GM19023 (cell line): Measurements from ENCODE around the gene ATP6V0E2.
"Not testable (repeated sequence)": the region's sequence is repeated elsewhere in the genome, so short reads cannot be mapped to it uniquely, and the experiment has no call there.

Experiments
- ATAC-seq: cut with Tn5 transposase; IDR thresholded peaks from one replicate; pipeline ENCODE4 v1.9.1; 2021; ENCODE audit warnings: mild to moderate bottlenecking, moderate library complexity; ENCODE audit not compliant: unreplicated experiment

The ATP6V0E2 gene

DNA sequence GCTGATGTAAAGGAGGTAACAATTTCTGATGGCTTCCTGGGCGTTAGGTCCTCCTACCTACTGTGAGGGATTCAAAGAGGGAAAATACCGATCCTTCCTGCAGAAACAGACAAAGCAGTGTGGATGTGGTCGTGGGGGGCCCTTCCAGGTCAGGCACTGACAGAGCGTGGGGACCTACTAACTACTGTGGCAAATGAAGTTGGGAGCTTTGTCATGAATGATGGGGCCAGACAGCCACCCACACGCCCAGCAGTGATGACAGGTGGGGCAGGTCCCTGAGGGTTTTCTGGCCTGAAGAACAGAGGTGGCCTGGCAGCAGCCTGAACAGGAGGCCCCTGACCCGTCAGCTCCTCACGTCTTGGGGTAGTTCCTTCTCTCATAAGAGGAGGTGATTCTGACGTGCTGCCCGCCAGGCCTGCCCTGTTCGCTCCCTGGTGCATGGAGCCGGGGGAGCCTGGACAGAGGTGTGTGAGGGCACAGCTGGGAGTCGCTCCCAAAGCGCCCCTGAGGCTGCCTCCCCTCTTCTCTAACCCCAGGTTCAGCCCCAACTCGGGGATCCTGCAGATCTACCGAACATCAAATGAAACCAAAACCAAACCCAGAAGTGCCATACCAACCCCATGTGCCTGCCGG lies 4.2 kb downstream of the ATP6V0E2 start:
- ATAC-seq, result no peak

DNA sequence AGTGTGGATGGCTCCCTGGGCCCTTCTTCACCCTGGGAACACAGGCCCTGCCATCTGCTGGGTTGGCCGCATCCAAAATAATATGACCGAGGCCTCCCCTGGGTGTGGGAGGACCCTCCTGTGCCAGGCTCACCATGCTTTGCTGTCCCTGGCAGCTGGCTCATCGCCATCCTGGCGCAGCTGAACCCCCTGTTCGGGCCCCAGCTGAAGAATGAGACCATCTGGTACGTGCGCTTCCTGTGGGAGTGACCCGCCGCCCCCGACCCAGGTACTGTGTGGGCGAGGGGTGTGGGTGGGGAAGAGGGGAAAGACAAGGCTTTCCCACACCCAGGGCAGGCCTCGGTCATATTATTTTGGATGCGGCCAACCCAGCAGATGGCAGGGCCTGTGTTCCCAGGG lies 4.8 kb downstream of the ATP6V0E2 start:
- ATAC-seq, result no peak

DNA sequence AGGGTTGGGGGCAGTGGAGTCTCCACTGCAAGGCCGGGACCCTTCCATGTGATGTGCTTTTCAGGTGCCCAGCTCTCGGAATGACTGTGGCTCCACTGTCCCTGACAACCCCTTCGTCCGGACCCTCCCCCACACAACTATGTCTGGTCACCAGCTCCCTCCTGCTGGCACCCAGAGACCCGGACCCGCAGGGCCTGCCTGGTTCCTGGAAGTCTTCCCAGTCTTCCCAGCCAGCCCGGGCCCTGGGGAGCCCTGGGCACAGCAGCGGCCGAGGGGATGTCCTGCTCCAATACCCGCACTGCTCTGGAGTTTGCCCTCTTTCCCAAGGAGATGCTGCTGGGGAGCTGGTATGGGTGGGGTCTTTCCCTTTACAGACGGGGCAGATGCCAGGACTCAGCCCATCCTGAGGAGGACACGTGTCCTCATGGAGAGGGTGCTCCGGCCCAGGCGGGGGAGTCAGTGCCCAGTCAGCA lies 5.5 kb downstream of the ATP6V0E2 start:
- ATAC-seq, result no peak

DNA sequence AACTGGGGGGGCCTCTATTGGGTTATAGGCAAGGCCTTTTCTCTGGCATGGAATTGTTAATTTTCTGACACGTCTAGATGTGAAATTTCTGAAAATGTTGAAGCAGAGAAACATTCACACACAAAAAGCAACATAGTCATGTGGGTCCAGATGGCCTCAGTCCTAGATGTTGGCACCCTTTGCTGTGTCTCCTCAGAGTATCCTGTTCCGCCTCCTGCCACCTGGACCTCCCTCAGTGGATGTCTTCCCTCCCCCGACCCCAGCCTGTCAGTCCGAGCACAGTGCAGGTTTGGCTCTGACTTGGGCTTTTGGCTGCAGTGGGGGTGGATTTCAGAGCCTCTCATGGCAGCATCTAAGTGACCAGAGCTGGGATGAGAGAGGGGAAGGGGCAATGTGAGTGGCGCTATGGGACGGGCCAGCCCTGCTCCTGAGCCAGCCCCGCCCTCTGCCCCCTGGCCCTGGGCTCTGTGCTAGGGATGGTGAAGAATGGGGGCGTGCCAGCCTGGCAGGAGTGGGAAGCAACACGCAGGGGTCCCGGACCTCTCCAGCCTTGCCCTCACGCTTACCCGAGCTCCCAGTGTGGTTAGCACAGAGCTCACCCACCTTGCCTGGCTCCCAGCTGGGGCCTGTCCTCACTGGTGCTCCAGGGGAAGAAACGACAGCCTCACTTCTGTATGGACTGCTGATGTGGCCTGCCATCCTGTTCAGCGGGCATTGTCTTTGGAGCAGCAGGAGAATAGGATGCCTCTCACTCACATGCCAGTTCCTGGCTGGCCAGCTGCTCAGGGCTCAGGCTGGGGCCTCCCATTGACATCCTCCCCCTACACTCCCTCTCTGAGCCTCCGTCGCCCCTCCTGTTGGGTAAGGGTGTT lies 6.2 kb downstream of the ATP6V0E2 start:
- no peak for ATAC-seq

DNA sequence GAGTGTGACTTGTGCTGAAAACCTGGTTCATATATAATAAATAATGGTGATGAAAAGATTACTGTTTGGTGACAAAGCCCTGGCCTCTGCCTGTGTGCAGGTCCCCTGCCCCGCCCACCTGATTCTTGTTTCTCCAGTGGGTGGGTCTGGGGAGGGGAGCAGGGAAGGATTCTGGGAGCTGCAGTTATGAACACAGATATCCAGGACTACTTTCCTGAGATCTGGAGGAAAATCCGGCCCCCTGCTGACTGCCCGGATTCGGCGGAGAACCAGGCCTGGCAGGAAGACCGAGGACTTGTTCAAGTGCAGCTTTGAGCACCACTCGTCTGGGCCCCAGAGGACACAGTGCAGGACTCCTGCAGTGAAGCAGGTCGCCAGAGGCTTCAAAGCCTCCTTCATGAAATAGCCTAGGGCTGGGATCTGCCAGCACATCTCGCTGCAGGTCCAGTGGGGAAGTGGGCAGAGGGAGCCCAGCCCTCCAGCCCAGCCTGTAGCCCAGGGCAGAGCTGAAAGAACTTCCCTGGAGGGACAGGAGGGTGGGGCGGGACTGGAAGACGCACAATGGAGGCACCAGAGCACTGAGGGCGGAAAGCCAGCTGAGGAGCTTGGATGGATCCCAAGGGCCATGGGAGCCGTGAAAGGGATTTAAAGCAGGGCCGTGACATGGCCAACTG lies 7.0 kb downstream of the ATP6V0E2 start:
- ATAC-seq, result no peak

DNA sequence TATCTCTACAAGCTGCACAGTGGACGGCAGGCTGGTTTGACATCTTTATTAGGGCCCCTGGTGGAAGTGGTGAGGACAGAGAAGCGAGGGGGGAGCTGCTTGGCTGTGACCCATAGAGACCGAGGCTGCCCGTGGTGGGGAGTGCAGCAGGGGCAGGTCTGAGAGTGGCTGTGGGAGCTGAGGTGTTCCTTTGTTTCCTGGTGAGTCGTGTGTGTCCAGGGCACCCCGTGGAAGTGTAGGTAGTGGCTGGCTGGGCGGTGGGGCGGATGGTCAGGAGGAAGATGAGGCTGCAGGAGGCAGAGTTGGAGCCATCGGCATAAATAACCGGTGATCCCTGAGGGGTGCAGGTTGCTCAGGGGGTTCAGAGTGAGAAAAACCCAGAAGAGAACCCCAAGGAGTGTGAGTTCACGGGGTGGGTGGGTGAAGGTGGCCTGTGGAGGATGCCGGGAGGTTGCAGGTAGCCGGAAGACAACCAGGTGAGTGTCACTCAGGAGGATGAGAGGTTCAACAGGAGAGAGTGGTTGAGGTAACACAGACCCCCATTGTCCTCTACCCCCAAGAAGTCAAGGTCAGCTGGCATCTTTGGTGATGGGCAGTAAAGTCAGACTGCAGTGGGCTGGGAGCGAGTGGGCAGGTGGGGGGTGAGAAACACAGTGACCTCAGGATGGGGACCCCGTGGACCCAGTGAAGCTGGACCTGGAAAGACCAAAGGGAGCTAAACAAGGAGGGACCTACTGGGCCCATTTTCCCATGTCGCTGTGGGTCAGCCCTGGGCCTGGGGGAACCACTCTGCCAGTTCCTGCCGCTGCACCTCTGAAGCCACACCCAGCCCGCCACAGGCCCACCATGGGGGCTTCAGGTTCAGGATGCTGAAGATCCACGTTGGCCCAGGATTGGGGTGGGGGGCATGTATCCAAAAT lies 7.8 kb downstream of the ATP6V0E2 start:
- ATAC-seq, result no peak

DNA sequence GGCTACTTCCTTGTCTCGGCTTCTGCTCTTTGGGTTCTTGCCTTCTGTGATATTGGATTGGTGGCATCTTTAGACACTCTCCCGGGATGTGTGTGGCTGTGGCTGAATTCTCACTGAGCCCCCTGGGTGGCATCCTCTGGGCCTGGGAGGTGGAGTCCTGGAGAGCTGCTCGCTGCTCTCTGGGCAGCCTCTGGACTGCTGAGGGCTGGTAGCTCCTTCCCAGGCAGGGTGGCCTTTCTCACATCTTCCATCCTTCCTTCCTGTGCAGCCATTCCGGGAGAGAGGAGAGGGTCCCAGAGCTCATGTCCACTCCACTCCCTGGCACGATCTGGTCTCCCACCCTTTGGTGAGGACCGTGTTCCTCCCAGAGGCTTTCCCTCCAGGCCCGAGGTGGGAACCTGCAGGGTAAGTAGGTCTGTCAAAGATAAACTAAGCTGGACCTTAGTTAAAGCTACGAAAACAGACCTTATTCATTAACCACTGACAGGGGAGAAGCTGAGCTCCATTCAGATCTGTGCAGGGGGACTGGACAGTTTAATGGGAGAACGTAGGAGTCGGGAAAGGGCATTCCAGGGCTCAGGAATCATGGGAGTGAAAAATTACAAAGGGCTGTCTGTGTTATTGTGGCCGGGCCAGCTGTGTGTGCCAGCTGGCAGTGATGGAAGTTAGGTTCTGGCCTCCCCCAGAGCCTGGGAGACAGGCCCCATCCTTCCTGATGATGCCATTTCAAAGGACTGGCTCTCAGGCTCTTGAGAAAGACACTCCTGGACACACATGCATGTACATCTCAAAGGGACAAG lies 8.7 kb downstream of the ATP6V0E2 start:
- ATAC-seq, result no peak

DNA sequence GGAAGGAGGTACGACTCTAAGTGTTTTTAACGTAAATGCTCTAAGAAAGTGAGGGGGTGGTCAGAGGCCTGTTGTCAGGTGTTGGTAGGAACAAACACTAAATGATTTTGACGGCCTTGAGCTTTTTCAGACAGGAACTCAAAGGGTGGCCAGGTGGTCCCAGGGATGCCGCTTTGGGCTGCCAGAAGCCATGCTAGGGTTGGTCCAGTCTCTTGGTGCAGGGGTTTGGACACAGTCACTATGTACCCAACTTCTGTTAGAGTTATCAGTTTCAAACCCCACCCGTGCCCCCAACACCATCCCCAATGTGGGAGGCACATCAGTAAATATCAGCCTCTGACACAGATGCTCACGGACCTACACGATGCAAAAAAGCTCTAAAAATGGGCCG lies 9.3 kb downstream of the ATP6V0E2 start:
- ATAC-seq, result no peak

DNA sequence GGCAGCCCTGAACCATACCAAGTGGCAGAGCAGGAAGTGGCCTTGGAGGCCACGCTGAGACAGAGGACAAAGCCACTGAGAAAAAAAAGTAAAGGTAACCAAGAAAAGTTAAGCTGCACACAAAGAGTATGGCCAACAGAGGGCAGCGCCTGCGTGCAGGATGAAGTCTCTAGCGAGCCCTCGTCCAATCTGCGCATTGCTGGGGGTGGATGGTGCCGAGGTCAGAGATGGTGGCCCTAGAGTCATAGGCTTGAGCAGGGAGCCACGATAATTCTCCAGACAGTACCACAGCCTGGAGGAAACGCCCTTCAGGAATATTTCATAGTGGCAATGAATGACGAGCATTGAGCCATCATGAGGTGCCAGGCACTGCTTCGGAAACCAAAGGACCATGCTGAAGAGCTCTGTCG lies 9.7 kb downstream of the ATP6V0E2 start:
- ATAC-seq, result no peak

DNA sequence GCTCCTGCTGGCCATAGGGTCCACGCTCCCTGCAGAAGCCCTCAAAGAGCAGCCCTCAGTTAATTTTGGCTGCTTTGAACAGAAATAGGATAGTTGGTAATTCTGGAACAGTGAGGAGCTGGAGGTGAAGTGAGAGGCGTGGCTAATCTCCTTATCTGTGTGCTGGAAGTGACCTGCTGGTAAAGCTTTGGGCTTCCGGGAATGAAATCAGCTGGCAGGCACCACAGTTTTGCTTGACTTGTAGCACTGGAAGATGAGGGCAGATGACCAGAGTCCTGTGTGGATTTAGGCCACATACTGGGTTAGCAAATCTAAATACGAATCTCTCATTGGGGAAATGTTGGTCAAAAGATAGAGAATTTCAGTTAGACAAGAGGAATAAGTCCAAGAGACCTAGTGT lies 10.2 kb downstream of the ATP6V0E2 start:
- ATAC-seq, result no peak

DNA sequence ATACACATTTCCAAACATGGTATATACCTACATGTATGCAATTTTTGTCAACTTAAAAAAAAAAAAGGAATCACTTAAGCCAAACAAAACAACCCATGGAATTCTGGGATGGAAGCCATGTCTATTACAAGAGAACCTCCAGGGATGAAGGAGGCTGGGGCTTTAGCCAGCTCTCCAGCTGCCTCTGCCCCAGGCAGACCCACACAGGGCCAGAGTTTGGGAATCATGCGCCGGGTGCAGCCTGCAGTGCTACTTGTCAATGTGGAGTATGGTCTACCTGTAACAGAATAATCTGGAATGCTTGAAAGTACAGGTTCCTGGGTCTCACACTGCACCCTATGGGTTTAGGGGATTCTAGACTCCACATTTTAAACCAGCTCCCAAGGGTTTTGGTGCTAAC lies 10.8 kb downstream of the ATP6V0E2 start:
- no peak for ATAC-seq

DNA sequence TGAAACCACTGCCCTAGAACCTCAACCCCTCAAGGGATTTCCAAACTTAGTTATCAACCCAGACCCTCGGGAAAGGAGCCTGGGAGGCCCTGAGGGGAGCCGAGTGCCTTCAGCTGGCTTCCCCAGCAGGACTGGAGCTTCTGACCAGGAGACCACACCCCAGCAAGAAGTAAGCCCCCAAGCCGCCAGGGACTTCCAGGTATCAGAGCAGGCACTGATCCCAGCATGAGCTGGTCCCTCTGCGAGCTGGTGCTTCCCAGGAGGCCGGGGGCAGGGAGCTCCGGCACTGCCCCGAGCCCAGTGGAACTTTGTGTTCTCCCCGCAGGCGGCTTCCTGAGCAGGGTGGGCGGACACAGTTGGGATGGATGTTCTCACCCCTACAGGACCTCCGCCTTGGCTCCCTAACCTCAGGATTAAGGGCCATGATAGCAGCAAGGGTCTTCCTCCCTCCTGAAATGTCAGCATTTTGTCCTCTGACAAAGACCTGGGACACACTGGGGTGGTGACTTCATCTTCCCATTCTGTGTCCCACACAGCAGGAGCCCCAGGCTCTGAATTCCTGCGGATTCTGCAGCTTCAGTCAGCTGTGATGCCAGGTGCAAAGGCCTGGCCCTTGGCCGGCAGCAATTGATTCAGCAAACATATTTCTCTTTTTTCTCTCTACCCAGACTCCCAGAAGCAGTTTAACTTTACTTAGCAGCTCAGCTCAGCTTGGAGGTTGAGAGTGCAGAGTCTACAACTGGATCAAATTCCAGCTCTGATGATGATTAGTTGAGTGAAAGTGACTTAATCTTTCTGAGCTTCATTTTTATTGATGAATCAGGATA lies 11.6 kb downstream of the ATP6V0E2 start:
- ATAC-seq, result no peak

DNA sequence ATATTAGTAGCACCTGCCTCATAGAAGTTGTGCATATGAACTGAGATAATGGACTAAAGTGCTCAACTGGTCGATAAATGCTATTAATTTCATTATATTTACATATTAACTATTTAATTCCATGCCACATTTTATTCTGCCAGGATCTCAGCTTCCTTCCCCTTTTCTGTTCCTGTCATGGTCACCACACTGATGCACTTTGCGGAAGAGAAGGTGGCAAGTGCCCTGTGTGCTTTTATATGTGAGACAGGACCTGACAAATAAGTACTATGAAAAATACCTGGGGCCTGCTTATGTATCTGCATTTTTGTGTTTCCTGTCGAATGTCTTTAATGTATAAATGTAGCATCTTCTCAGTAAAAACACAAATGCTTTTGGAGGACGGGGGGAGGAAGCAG lies 12.2 kb downstream of the ATP6V0E2 start:
- ATAC-seq, result no peak

DNA sequence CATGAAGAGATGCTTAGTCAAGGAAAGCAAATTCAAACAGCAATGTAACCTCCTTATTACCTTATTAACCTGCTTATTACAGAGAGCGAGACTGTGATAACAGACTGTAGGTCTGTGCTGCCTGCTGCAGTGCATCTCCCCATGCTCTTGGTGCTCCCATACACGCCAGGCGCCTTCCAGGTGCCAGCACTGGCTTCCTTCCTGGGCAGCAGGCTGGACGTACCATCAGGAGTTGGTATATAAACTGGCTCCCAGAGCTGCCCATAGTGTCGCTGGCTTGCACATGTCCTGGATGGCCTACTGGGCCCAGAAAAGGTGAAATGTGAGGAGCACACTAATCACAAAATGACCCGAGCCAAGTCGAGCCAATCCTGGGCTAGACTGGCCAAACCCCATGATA lies 13.5 kb downstream of the ATP6V0E2 start:
- ATAC-seq, result no peak

DNA sequence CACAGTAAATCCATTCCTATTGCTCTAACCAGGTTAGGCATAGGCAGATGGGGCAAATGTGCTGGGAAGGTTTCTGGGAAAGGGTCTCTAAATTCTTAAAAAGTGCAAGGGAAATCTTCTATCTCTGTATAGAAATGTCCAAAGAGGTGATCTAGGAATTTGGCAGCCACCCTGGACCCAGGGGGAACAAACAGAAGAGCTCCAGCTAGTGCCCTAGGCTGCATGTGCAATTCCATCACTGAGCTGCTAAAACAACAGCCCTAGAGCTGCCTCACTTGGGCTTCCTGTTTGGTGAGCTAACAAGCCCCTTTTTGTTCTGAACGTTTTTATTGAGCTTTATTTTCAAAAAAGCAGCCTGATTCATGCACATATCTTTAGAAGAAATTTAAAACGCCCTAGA lies 16.9 kb downstream of the ATP6V0E2 start:
- not testable (repeated sequence) for ATAC-seq

DNA sequence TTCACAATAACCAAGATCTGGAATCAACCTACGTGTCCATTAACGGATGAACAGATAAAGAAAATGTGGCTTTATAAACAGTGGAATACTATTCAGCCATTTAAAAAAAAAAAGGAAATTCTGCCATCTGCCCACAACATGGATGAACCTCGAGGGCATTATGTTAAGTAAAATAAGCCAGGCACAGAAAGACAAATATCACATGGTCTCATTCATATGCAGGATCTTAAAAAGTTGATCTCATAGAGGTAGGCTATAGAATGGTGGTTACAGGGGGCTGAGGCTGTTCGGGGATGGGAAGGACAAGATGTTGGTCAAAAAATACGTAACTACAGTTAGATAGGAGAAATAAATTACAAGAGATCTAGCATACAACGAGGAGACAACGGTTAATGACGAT lies 21.2 kb downstream of the ATP6V0E2 start:
- ATAC-seq, result not testable (repeated sequence)

DNA sequence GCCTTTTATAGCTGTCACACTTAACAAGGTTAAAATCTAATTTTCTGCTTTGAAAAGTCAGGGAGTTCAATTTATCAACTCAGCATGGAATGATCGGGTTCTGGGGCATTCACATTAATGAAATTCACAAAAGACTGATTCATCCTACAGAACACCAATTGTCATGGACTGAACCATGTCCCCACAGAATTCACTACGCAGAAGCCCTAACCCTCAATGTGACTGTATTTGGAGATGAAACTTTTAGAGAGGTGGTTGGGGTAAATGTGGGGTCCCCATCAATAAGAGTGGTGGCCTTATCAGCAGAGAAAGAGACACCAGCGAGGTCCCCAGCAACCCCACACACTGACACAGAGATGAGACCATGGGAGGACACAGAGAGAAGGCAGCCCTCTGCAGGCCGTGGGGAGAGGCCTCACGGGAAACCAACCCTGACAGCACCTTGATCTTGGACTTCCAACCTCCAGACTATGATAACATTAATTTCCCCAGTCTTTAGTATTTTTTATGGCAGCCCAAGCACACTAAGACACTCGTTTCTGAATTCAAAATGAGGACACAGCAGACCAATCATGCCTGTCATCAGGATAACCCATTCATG lies 34.1 kb downstream of the ATP6V0E2 start:
- ATAC-seq, result not testable (repeated sequence)

DNA sequence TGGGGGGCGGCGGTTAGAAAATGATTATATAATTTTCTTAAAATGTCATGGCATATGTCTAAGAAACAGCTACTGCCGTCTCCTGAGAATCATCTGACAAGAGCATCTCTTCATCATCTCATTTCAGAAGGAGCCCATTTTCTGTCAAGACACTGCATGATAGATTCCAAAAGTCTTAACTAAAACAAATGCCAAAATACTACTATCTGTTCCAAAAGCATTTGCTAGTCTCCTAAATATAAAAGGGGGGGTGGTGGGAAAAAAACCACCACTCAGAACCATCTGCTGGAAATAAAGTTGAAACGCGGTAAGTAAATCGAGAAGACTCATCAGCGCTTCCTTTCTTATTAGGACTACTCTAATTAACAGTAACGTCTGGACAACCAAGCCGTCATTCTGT lies 36.5 kb downstream of the ATP6V0E2 start:
- ATAC-seq, result not testable (repeated sequence)

DNA sequence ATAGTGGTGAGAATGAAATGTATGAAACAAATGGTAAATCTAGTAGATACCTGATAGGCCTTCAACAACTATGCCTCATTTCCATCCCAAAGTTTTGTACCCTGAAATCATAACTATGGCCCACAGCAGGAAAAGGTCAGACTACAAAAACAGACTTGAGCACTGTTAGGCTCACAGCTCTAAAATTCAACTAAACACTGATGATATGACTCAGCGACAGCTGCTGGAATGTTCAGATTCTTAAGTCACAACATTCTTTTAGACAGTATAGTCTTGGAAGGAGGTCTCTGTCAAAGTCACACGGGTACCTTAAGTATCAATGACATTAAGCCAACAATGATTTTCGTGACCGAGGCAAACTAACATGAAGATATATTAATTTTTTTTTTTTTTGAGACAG lies 38.4 kb downstream of the ATP6V0E2 start:
- ATAC-seq, result not testable (repeated sequence)
